ENCODE results near the gene IFT80.

The IFT80 gene

GRCh38 chr3:160399125-160400029, at the start of gene IFT80, which contains the start of gene SMC4:
TSS of gene IFT80 (minus strand) at chr3:160399225. CDS start at chr3:160384600, 14,625 bp downstream.
TSS of gene SMC4 (plus strand) at chr3:160399650. CDS start at chr3:160400827, 1,177 bp downstream.
- TF ChIP-seq CTCF (IDR thresholded peaks at IDR 0.05; ENCODE audit: low read depth, low read length, poor library complexity, severe bottlenecking) (no peak), EZH2phosphoT487 (IDR thresholded peaks at IDR 0.05; ENCODE audit: borderline replicate concordance, low read length) (no peak)
- H3K9me2 ChIP-seq (replicated peaks; ENCODE audit: control insufficient read depth, low read length) = no peaks in the 10 kb centered on the region
- H3K27ac ChIP-seq (ENCODE audit: low read depth, low read length) = peak within 1 kb of the TSS; percentile 87
- peaks cover 37% of the 10 kb centered on the region for H4K20me1 ChIP-seq (ENCODE audit: control insufficient read depth, insufficient read depth, low read depth, low read length)
- H3K36me3 ChIP-seq (ENCODE audit: control insufficient read depth, low read length) = peaks cover 49% of the 10 kb centered on the region
- peaks cover 56% of the 10 kb centered on the region for H3K4me1 ChIP-seq (ENCODE audit: control insufficient read depth, low read length)
- peaks cover 97% of the 10 kb centered on the region for H3K79me2 ChIP-seq (ENCODE audit: control insufficient read depth, low read length)
- no peaks in the 10 kb centered on the region for H3K27me3 ChIP-seq (ENCODE audit: control insufficient read depth, low read length)
- no peaks in the 10 kb centered on the region for H3K9me3 ChIP-seq (ENCODE audit: control insufficient read depth, insufficient read depth, low read length)
- H3K4me2 ChIP-seq (ENCODE audit: low read length) = peak within 1 kb of the TSS; percentile 78
- H3K4me3 ChIP-seq (ENCODE audit: low read length) = peak within 1 kb of the TSS; percentile 91
- peaks cover 14% of the 10 kb centered on the region for H3F3A ChIP-seq (ENCODE audit: control insufficient read depth, insufficient read depth)

- TF ChIP-seq EZH2phosphoT487 (IDR thresholded peaks at IDR 0.05; ENCODE audit: borderline replicate concordance, low read length) (no peak), CTCF (IDR thresholded peaks at IDR 0.05; ENCODE audit: low read depth, low read length, poor library complexity, severe bottlenecking) (no peak)
- H4K20me1 ChIP-seq (ENCODE audit: control insufficient read depth, insufficient read depth, low read depth, low read length) = no peaks in the 10 kb centered on the region; the same call in 1 of the 2 replicates
- H3K27me3 ChIP-seq (ENCODE audit: control insufficient read depth, low read length) = no peaks in the 10 kb centered on the region
- H3K27ac ChIP-seq (ENCODE audit: low read depth, low read length) = peak overlapping the region; percentile 92; the same call in 1 of the 2 replicates
- H3F3A ChIP-seq (ENCODE audit: control insufficient read depth, insufficient read depth) = peaks cover 17% of the 10 kb centered on the region
- H3K79me2 ChIP-seq (ENCODE audit: control insufficient read depth, low read length) = peaks cover 78% of the 10 kb centered on the region
- H3K9me3 ChIP-seq (ENCODE audit: control insufficient read depth, insufficient read depth, low read length) = no peaks in the 10 kb centered on the region
- peak overlapping the region; percentile 75 for H3K4me2 ChIP-seq (ENCODE audit: low read length)
- peaks cover 68% of the 10 kb centered on the region for H3K4me1 ChIP-seq (ENCODE audit: control insufficient read depth, low read length)
- no peaks in the 10 kb centered on the region for H3K9me2 ChIP-seq (replicated peaks; ENCODE audit: control insufficient read depth, low read length)
- H3K36me3 ChIP-seq (ENCODE audit: control insufficient read depth, low read length) = peaks cover 75% of the 10 kb centered on the region
- H3K4me3 ChIP-seq (ENCODE audit: low read length) = peak overlapping the region; percentile 96
Measured at GRCh38 chr3:160447544-160447943, 48.5 kb upstream of the IFT80 start.

DNA sequence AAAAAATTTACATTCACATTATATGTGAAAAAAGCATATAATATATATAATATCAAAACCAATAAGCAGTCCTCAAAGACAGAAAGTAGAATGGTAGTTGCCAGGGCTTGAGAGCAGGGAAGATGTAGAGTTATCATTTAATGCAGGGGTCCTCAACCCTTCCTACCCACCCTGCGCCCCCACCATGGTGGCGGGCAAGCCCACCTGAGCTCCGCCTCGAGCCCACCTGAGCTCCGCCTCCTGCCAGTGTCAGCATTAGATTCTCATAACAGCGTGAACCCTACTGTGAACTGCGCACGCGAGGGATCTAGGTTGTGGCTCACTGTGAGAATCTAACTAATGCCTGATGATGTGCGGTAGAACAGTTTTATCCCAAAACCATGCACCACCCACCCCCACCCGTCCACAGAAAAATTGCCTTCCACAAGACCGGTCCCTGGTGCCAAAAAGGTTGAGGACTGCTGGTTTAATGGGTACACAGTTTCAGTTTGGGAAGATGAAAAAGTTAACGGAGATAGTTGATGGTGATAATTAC, 47.6 kb upstream of the IFT80 start:
- peaks cover 69% of the 10 kb centered on the region for H3K4me1 ChIP-seq (ENCODE audit: control insufficient read depth, low read length)
- H3K9me3 ChIP-seq (ENCODE audit: control insufficient read depth, insufficient read depth, low read length) = no peaks in the 10 kb centered on the region
- no peaks in the 10 kb centered on the region for H3K9me2 ChIP-seq (replicated peaks; ENCODE audit: control insufficient read depth, low read length)
- H3K79me2 ChIP-seq (ENCODE audit: control insufficient read depth, low read length) = peaks cover 88% of the 10 kb centered on the region
- no peaks in the 10 kb centered on the region for H3K27me3 ChIP-seq (ENCODE audit: control insufficient read depth, low read length)
- H3K27ac ChIP-seq (ENCODE audit: low read depth, low read length) = no peak overlapping the region
- H3K4me3 ChIP-seq (ENCODE audit: low read length) = peak overlapping the region; percentile 96
- peaks cover 85% of the 10 kb centered on the region for H3K36me3 ChIP-seq (ENCODE audit: control insufficient read depth, low read length)
- no peaks in the 10 kb centered on the region; the same call in 1 of the 2 replicates for H4K20me1 ChIP-seq (ENCODE audit: control insufficient read depth, insufficient read depth, low read depth, low read length)
- peaks cover 24% of the 10 kb centered on the region for H3F3A ChIP-seq (ENCODE audit: control insufficient read depth, insufficient read depth)
- TF ChIP-seq CTCF (IDR thresholded peaks at IDR 0.05; ENCODE audit: low read depth, low read length, poor library complexity, severe bottlenecking) (no peak), EZH2phosphoT487 (IDR thresholded peaks at IDR 0.05; ENCODE audit: borderline replicate concordance, low read length) (no peak)
- H3K4me2 ChIP-seq (ENCODE audit: low read length) = peak overlapping the region; percentile 75
